Measurements from ENCODE around the gene MYLK4.

MYLK4 gene

DNA sequence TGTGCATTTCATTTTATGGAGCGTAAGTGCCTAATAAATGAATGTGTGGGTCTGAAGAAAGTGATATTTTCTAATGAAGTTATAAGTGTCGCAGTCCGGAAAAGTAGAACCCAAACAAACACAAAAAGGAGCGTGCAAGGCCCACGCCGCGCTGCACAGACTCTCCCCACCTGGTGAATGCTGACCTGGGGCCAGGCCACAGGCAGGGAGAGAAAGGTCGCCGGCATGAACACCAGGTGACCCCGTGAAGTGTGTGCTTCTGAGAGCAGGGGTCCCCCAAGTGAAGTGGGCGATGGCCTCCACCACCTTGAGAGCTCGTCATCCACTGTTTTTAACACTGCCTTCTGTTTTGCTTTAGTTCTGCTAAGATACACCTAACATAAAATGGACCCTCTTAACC, 114.8 kb downstream of the MYLK4 start:
- Mint-ChIP-seq H3K9me3 (no peaks in the 10 kb centered on the region), H3K27ac (no peak overlapping the region), H3K4me1 (peaks cover 3% of the 10 kb centered on the region), H3K36me3 (no peaks in the 10 kb centered on the region), H3K4me3 (no peak overlapping the region)
- ATAC-seq (no peak), DNase-seq (ENCODE audit: low spot score in 2 of 2) (peak in 1 of 2 donors; percentile 38)

DNA sequence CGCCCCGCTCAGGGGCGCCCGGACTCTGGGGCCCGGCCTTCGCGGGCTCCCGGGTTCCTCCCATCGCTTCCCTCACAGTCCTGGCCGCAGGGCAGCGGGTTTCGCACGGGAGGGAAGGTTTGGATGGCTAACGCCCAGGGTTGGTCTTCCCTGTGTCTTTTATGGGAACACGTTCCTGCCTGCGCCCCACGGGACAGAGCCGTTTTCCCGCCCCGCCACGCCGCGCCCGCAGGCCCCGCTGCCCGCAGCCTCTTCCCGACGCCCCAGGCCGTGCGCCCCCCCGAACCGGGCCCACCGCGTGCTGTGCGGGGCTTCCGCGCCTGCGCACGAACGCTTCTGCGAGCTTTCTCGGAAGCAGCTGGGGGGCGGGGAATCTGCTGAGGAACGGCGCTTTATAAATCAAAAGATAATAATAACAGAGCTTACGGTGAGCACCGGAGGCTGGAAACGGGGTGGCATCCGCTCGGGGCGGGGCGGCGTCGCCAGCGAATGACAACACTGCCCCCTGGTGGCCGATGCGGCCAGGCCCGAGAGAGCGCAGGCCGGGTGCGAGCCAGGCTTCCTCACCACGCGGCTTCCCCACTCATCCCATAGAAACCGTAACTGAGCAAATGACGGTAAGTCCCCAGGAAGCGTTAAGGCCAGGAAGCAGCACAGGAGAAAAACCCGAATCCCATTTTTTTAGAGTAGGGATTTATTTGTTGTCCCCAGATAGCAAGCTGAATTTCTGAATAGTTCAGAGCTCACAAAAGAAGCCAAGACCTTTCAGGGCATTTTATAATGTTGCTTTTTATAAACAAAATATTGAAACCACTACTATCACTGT, 116.4 kb downstream of the MYLK4 start:
- no peak overlapping the region for H3K27ac Mint-ChIP-seq
- ATAC-seq, result peak; percentile 89
- peak; percentile 83 to 91 for DNase-seq (ENCODE audit: low spot score in 2 of 2)
- peak overlapping the region; percentile 62 for H3K4me3 Mint-ChIP-seq
- no peaks in the 10 kb centered on the region for H3K4me1 Mint-ChIP-seq
- no peaks in the 10 kb centered on the region for H3K36me3 Mint-ChIP-seq
- H3K9me3 Mint-ChIP-seq, result no peaks in the 10 kb centered on the region

DNA sequence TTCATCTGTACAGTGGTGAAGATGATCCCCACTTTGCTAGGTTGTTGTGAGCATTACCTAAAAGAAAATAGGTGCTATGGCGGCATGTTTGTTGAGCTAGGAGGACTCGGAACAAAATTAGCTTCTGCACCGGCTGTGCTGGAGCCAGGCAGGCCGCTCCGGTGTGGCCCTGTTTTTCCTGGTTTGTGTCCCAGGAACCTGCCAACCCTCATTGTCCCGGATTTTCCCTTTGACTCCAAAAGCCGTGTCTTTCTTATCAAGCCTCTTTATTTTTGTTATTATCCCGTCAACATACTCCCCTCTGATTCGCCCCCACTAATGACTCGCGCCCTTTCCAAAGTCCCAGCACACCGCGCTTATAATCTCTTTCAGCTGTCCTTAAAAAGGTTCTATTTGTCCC, 117.0 kb downstream of the MYLK4 start:
- DNase-seq (ENCODE audit: low spot score in 2 of 2) (no peak), ATAC-seq (no peak)
- no peaks in the 10 kb centered on the region for H3K4me1 Mint-ChIP-seq
- peak overlapping the region; percentile 62 for H3K4me3 Mint-ChIP-seq
- H3K27ac Mint-ChIP-seq, result no peak overlapping the region
- no peaks in the 10 kb centered on the region for H3K9me3 Mint-ChIP-seq
- no peaks in the 10 kb centered on the region for H3K36me3 Mint-ChIP-seq

DNA sequence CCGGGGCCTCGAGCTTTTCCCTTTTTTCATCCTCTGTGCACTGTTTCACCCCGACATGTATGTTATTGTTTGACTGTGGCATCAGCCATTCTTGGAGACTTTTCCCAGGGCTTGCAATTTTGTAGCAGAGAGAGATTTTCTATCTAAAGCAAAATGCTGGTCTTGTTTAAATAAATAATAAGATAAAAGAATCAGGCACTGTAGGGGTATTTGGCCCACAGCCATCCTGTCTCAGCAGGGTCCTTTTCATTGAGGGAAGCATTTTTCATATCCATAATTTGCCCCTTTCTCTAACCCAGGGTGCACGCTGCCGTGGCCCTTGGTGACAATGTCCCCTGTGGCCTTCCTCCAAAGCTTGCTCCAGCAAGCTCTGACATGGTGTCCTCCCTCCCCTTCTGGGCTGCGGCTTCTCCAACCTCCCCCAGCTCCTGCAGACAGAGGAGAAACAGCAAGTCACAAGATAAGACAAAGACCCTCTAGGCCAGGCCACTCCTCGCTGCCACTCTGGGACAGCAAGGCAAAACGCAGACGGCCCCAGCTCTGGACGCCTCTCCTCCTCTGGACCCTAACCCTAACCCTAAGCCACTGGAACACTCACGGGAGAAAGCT, 117.6 kb downstream of the MYLK4 start:
- Mint-ChIP-seq H3K4me3 (peak overlapping the region; percentile 62), H3K9me3 (no peaks in the 10 kb centered on the region), H3K4me1 (no peaks in the 10 kb centered on the region), H3K36me3 (no peaks in the 10 kb centered on the region), H3K27ac (no peak overlapping the region)
- no peak for ATAC-seq
- no peak for DNase-seq (ENCODE audit: low spot score in 2 of 2)

DNA sequence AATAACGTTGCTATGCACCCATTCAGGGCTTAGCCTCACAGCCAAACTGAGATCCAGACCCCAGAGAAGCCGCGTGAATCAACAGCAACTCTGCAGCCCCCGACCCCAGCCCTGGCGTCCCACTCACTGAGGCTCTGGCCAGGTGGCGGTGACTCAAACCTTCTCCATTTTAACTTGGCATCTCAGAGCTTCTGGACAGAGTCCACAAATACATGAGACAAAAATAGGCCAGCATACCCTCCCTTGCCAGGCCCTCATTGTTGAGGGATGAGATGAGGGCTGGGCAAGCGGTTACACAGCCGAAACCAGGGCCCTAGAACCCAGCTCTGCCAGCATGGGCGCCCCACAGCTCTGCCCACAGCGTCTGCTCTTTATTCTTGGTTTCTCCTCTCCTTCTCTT, 118.4 kb downstream of the MYLK4 start:
- Mint-ChIP-seq H3K27ac (no peak overlapping the region), H3K4me3 (no peak overlapping the region), H3K9me3 (no peaks in the 10 kb centered on the region), H3K4me1 (no peaks in the 10 kb centered on the region), H3K36me3 (no peaks in the 10 kb centered on the region)
- DNase-seq (ENCODE audit: low spot score in 2 of 2) (no peak), ATAC-seq (no peak)

DNA sequence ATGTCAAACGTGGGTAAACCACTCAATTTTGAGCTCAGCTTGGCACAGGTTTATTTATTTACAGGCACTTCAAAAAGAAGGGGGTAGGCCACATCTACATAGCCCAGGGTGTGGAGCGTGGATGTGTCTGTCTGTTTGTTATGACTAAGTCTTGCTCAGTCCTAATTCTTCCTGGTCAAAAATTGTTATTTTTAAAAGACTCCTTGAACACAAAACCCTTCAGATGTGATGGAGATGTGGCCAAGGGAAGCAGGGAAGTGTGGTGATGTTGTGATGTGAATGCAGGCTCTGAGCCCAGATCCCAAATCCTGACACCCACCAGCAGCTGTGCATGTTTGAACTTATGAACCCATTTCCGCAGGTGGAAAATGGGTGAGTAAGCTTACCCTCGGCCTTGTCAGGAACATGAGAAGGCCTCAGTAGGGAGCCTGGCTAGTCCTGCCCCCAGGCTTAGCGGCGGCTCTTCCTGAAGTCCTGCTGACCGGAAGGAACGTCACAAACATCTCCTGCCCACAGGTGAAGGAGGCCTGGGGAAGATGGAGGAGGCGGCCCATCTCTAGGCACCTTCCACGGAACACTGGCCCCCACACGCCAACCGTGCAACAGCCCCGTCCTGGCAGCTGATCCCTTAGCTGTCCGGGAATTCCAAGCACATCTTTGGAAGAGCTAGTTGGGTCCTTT, 119.7 kb downstream of the MYLK4 start:
- Mint-ChIP-seq H3K9me3 (no peaks in the 10 kb centered on the region), H3K36me3 (no peaks in the 10 kb centered on the region), H3K4me3 (no peak overlapping the region), H3K4me1 (no peaks in the 10 kb centered on the region), H3K27ac (no peak overlapping the region)
- no peak for DNase-seq (ENCODE audit: low spot score in 2 of 2)
- no peak for ATAC-seq

DNA sequence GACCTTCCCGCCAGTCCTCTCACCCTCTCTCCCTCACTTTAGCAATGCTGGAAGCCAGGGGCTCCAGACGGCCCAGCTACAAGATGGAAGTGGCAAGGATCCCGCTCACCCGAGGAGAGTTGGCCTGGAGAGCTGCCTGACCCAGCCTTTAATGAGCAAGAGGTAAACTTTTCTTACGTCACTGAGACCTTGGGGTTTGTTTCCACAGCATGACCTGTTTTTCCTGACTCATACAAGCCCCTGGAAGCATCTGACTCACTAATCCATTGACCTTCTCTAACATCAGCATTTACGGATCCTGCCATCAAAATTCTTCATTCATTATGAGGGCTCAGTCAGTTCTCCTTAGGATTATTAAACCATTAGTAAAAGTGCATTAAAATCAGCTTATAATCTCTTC, 120.4 kb downstream of the MYLK4 start:
- H3K4me3 Mint-ChIP-seq, result no peak overlapping the region
- no peak for DNase-seq (ENCODE audit: low spot score in 2 of 2)
- H3K4me1 Mint-ChIP-seq, result no peaks in the 10 kb centered on the region
- no peak for ATAC-seq
- no peaks in the 10 kb centered on the region for H3K36me3 Mint-ChIP-seq
- H3K27ac Mint-ChIP-seq, result no peak overlapping the region
- no peaks in the 10 kb centered on the region for H3K9me3 Mint-ChIP-seq

DNA sequence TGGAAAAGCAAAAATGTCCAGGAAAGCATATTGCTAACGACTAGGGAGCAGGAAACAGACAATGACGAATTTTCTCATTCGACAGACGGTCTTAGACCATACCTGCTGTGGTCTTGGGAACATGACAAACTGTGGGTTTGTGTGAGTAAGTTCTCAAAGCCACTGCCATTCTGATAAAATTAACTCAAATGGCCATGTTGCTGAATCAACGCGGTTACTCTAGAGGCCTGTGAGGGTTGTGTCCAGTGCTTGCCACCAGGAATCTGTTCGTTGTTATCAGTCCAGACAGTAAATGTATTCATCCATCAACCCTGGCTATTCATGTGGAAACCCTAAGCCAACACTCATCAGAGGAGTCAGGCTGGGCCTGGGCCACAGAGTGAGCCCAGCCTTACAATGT, 124.3 kb downstream of the MYLK4 start:
- Mint-ChIP-seq H3K4me3 (no peak overlapping the region), H3K27ac (no peak overlapping the region), H3K9me3 (no peaks in the 10 kb centered on the region), H3K36me3 (no peaks in the 10 kb centered on the region), H3K4me1 (no peaks in the 10 kb centered on the region)
- DNase-seq (ENCODE audit: low spot score in 2 of 2) (no peak), ATAC-seq (no peak)

DNA sequence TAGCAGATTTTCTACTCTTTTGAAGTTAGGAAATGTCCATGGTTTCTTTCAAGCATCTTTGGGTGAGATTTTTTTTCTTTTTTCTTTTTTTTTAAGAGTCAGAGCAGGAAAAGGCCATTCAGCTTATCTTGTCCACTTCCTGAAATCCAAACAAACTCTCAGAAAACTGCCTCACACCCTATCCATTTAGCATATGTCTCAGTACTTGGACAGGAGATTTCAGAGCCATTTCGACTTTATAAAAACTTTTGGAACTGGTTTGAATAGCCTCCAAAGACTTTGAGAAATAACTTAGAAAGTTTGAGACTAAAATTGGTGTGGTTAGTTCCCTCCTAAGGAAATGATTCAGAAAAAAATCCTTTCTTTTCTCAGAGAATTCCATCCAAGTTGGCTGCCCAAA, 125.1 kb downstream of the MYLK4 start:
- no peaks in the 10 kb centered on the region for H3K36me3 Mint-ChIP-seq
- ATAC-seq (no peak), DNase-seq (ENCODE audit: low spot score in 2 of 2) (no peak)
- no peak overlapping the region for H3K4me3 Mint-ChIP-seq
- no peak overlapping the region for H3K27ac Mint-ChIP-seq
- H3K9me3 Mint-ChIP-seq, result no peaks in the 10 kb centered on the region
- no peaks in the 10 kb centered on the region for H3K4me1 Mint-ChIP-seq

DNA sequence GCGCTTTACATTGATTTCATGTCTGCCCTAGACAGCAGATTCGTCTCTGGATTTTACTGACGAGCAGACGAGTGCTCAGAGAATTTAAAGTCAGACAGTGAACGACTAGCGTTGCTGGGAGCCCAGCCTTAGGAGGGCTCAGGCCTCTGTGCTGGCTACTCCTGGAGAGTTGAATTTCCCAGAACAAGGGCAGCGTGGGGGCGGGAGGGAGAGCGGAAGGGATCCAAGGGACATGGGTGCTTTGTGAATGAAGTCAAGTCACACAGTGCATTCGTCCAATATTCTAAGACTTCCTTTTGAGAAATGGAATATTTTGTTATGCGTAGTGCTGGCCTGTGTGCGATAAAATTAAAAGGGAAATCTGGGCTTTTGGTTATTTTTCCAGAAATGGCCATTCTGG, 126.5 kb downstream of the MYLK4 start:
- H3K9me3 Mint-ChIP-seq, result no peaks in the 10 kb centered on the region
- H3K36me3 Mint-ChIP-seq, result no peaks in the 10 kb centered on the region
- no peak overlapping the region for H3K4me3 Mint-ChIP-seq
- ATAC-seq, result no peak
- no peaks in the 10 kb centered on the region for H3K4me1 Mint-ChIP-seq
- H3K27ac Mint-ChIP-seq, result no peak overlapping the region
- no peak for DNase-seq (ENCODE audit: low spot score in 2 of 2)

DNA sequence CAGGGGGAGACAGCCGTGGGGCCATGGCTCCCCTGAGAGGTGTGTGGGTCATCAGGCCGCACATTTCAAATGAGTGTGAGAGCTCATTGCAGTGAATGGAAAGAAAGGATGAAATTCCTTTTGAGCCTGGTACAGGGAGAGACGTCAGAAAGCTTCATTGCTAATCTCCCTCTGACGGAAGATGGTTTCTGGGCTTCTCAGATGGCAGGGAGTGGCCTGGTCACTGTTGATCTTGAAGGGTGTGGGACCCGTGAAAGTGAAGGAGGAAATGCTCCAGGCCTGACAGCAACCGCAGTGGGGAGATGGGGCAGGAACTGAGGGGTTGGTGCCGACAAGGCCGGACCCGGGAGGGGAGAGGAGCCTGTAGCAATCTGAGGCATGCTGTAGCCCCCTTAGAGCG, 127.4 kb downstream of the MYLK4 start:
- Mint-ChIP-seq H3K36me3 (no peaks in the 10 kb centered on the region), H3K9me3 (no peaks in the 10 kb centered on the region)
- no peak for ATAC-seq

DNA sequence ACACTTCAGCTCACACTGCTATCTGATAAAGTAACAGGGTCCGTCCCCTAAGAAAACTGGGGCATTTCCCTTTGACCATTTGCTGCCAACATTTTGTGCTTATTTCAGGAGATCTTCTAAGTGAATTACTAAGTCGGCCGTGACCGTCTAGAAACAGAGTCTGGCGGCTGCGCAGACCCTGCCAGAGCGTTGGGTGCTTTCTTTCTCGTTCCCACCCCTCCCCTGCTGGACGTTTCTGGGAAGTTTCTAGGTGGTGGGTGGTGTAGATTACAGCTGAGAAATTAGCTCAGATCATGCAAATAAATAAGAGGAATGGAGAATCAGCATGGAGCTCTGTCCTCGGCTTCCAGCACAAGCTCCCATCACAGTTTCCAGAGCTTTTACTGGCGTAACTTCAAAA, 128.1 kb downstream of the MYLK4 start:
- Mint-ChIP-seq H3K9me3 (no peaks in the 10 kb centered on the region), H3K36me3 (no peaks in the 10 kb centered on the region), H3K27ac (no peak overlapping the region), H3K4me3 (no peak overlapping the region), H3K4me1 (no peaks in the 10 kb centered on the region)
- ATAC-seq (no peak), DNase-seq (ENCODE audit: low spot score in 2 of 2) (no peak)

More for the DNA sequence above, 127.4 kb downstream of the MYLK4 start:
- no peaks in the 10 kb centered on the region for H3K4me1 Mint-ChIP-seq
- no peak overlapping the region for H3K4me3 Mint-ChIP-seq
- no peak overlapping the region for H3K27ac Mint-ChIP-seq
- no peak for DNase-seq (ENCODE audit: low spot score in 2 of 2)

DNA sequence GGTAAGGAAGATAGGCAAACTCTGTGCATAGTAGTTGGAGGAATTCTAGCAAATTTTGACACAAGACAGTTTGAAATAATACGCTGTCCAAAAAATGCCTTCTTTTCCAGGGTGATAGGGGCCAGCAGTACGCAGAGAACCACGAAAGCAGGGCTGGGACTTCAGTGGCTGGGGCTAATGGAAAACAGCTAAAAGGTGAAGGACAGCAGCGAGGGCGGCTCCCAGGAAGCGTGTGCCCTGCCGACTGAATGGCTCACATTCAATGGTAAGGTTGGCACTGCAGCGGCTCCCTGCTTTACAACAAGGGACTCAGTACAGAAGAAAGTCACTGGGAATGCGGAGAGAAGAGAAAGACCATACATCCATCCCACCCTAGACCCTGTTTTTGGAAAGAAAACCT, 131.1 kb downstream of the MYLK4 start:
- DNase-seq (ENCODE audit: low spot score in 2 of 2) (no peak), ATAC-seq (no peak)
- Mint-ChIP-seq H3K9me3 (no peaks in the 10 kb centered on the region), H3K27ac (no peak overlapping the region), H3K36me3 (no peaks in the 10 kb centered on the region), H3K4me1 (no peaks in the 10 kb centered on the region), H3K4me3 (no peak overlapping the region)

DNA sequence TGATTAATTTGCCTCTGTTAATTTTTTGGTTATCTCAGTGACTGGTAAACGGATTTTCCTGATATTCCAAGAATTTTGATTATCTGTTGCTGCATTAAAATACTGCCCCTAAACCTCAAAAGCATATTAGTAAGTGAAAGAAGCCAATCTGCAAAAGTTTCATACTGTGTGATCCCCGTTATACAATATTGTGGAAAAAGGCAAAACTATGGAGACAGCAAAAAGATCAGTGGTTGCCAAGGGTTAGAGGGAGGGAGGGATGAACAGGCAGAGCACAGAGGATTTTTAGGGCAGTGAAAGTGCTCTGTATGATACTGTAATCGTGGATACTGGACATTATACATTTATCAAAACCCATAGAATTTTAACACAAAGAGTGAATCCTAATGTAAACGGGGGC, 133.0 kb downstream of the MYLK4 start:
- Mint-ChIP-seq H3K36me3 (no peaks in the 10 kb centered on the region), H3K4me3 (no peak overlapping the region), H3K9me3 (no peaks in the 10 kb centered on the region), H3K4me1 (no peaks in the 10 kb centered on the region), H3K27ac (no peak overlapping the region)
- ATAC-seq, result no peak
- DNase-seq (ENCODE audit: low spot score in 2 of 2), result no peak

DNA sequence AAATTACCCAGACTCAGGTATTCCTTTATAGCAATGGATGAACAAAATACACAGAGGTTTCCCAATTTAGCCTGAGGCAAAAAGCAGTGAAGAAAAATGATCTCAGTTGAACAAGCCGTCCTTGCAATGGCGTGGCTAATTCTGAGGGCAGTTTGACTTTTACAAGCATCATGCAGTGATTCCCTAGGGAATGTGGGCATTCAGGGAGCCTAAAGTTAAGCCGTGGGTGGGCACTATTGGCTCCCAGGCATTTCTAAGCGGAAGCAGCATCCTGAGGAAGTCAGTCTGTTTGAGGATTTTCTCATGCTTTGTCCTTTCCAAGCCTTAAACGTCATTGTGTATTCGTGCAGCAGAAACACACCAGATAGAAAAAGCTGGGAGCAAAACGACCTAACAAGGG, 133.9 kb downstream of the MYLK4 start:
- ATAC-seq (no peak), DNase-seq (ENCODE audit: low spot score in 2 of 2) (no peak)
- Mint-ChIP-seq H3K4me1 (no peaks in the 10 kb centered on the region), H3K36me3 (no peaks in the 10 kb centered on the region), H3K9me3 (no peaks in the 10 kb centered on the region), H3K4me3 (no peak overlapping the region), H3K27ac (no peak overlapping the region)

DNA sequence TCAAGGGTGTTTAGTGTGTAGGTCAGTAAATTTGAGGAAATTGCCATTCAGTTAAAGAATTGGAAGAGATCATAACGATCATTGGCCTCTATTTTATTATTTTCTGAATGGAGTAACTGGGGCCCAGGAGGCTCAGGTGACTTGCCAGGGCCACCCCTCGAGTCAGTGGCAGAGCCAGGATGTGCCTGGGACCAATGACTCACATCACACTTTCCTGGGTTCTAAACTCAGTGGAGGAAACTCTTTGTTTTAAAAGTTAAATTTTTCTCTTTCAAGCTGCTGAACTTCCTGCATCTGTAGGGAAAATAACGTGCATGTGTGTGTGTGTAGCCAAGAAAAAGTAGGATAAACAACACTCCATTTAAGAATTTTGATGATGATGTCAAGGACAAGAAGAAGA, 135.5 kb downstream of the MYLK4 start:
- Mint-ChIP-seq H3K27ac (no peak overlapping the region), H3K4me1 (no peaks in the 10 kb centered on the region), H3K9me3 (no peaks in the 10 kb centered on the region), H3K36me3 (no peaks in the 10 kb centered on the region), H3K4me3 (no peak overlapping the region)
- no peak for DNase-seq (ENCODE audit: low spot score in 2 of 2)
- no peak for ATAC-seq

Measured in stimulated activated effector memory CD8-positive, alpha-beta T cell treated with anti-CD3 and anti-CD28 coated beads, Interleukin-12 subunit alpha, Interleukin-12 subunit beta, amount 100 ng/mL, for 72 hours (primary cell).